K562 (cell line): ENCODE data around the gene MEX3D. TPM values are rescaled to one million over a fixed set of nuclear protein-coding genes. Genes with fewer than 3 reads are reported as not detected.

Experiments
- ATAC-seq: fragments of 200-7000 bp; cut with Tn5 transposase; 3 replicates; pipeline ENCODE4 v1.9.1; 2020; ENCODE audit warnings: moderate library complexity
- BruUV-seq: library from RNA; stranded (reverse); fragments of 400-500 nt; replicated peaks from 2 replicates; lab custom pipeline; 2021; lab: Mats Ljungman, UMichigan
- CTCF ChIA-PET: fragments of 300-600 bp; formaldehyde crosslinking; extraction: SDS; loops from one replicate; lab custom pipeline; 2021; ENCODE audit warnings: low intra/inter-chr PET ratio; lab: Yijun Ruan, JAX
- POLR2A ChIA-PET: fragments of 300-600, 350-650 bp; sonication (Branson Sonifier 250); formaldehyde crosslinking; extraction: SDS; loops from one replicate; lab custom pipeline; 2021; ENCODE audit warnings: antibody characterized with exemption, inconsistent platforms; lab: Yijun Ruan, JAX
- DNase-seq, 4 experiments: peaks; one replicate each; pipeline versions ENCODE4 v3.0.0 to v3.0.0-alpha.2; 2011 to 2018; ENCODE audit warnings: low spot score in 3 of 4, mixed read lengths in 3 of 4; ENCODE audit errors: extremely low read depth in 1 of 4
- FAIRE-seq: peaks from 2 replicates; lab custom pipeline; 2011; peaks lifted over from hg19 to GRCh38; lab: Jason Lieb, UNC
- H2AFZ ChIP-seq: 2 replicates; pipeline ENCODE4 v1.6.0; 2011; ENCODE audit warnings: low read depth, low read length, control low read depth, inconsistent platforms
- H3K27ac ChIP-seq: fragments of 200-600 bp; 3 replicates; pipeline ENCODE4 v1.8.0; 2011; ENCODE audit warnings: low read depth, mild to moderate bottlenecking, control low read depth, inconsistent platforms, low read length, moderate library complexity, mixed read lengths; ENCODE audit errors: extremely low read depth
- H3K27me3 ChIP-seq, 2 experiments: fragments of 300-600 bp in 1 of 2; 2 replicates in 1 of 2; 3 replicates in 1 of 2; pipeline versions ENCODE4 v1.6.0 to v1.8.0; 2011; ENCODE audit warnings: inconsistent platforms in 2 of 2, low read length in 2 of 2, mild to moderate bottlenecking in 1 of 2, mixed read lengths in 1 of 2, moderate library complexity in 1 of 2; ENCODE audit not compliant: control insufficient read depth in 2 of 2, insufficient read depth in 2 of 2
- H3K36me3 ChIP-seq: fragments of 300-600 bp; 3 replicates; pipeline ENCODE4 v1.8.0; 2011; ENCODE audit warnings: mild to moderate bottlenecking, low read length, inconsistent platforms; ENCODE audit not compliant: control insufficient read depth, insufficient read depth
- H3K4me1 ChIP-seq, 2 experiments: fragments of 200-600 bp in 1 of 2; replicated peaks in 1 of 2; 2 replicates in 1 of 2; 3 replicates in 1 of 2; pipeline versions ENCODE4 v1.5.1 to v1.8.0; 2011; ENCODE audit warnings: inconsistent platforms in 2 of 2, low read length in 2 of 2, mild to moderate bottlenecking in 1 of 2, mixed read lengths in 1 of 2, moderate library complexity in 1 of 2; ENCODE audit not compliant: control insufficient read depth in 2 of 2, insufficient read depth in 2 of 2
- H3K4me2 ChIP-seq: 2 replicates; pipeline ENCODE4 v1.6.1; 2011; ENCODE audit warnings: low read length, control low read depth, inconsistent platforms, mixed read lengths; ENCODE audit not compliant: insufficient read depth
- H3K4me3 ChIP-seq: fragments of 200-600 bp; sonication (generic), shearing (Covaris generic); 2 replicates; pipeline ENCODE4 v1.5.1; 2016; ENCODE audit warnings: control low read depth, inconsistent platforms
- H3K79me2 ChIP-seq: fragments of 200-600 bp; 3 replicates; pipeline ENCODE4 v1.8.0; 2011; ENCODE audit warnings: low read length, inconsistent platforms; ENCODE audit not compliant: control insufficient read depth, insufficient read depth
- H3K9ac ChIP-seq, 2 experiments: 2 replicates each; pipeline versions ENCODE4 v1.6.0 to v1.6.1; 2011; ENCODE audit warnings: low read depth in 2 of 2, low read length in 2 of 2, control low read depth in 1 of 2, inconsistent platforms in 1 of 2, mild to moderate bottlenecking in 1 of 2, mixed read lengths in 1 of 2; ENCODE audit not compliant: insufficient read depth in 1 of 2
- H3K9me1 ChIP-seq: one replicate; pipeline ENCODE4 v1.6.0; 2011; ENCODE audit warnings: inconsistent platforms, mild to moderate bottlenecking, low read length, moderate library complexity; ENCODE audit not compliant: control insufficient read depth, insufficient read depth
- H3K9me3 ChIP-seq: replicated peaks from 2 replicates; pipeline ENCODE4 v1.5.1; 2011; ENCODE audit warnings: low read depth, low read length, inconsistent platforms; ENCODE audit not compliant: control insufficient read depth, insufficient read depth
- H4K20me1 ChIP-seq: replicated peaks from 2 replicates; pipeline ENCODE4 v1.6.1; 2011; ENCODE audit warnings: low read length, inconsistent platforms, mixed read lengths; ENCODE audit not compliant: control insufficient read depth, insufficient read depth
- MAX ChIP-seq: sonication (generic); formaldehyde crosslinking; IDR thresholded peaks from 2 replicates; pipeline ENCODE4 v1.9.0; 2022; ENCODE audit warnings: mild to moderate bottlenecking, missing genetic modification reagents
- MCM5 ChIP-seq: fragments of 450-650 bp; IDR thresholded peaks from 2 replicates; pipeline ENCODE4 v1.6.1; 2016; ENCODE audit warnings: low read depth
- NR2C1 ChIP-seq, 2 experiments: fragments of 450-650 bp; IDR thresholded peaks; 2 replicates each; pipeline ENCODE4 v1.6.1; 2017; ENCODE audit warnings: mild to moderate bottlenecking in 2 of 2, antibody characterized with exemption in 1 of 2, inconsistent platforms in 1 of 2, missing compliant biosample characterization in 1 of 2, missing genetic modification characterization in 1 of 2
- PCBP1 ChIP-seq: fragments of 200-400 bp; formaldehyde crosslinking; IDR thresholded peaks from 2 replicates; pipeline ENCODE4 v1.6.1; 2018; ENCODE audit warnings: mild to moderate bottlenecking, low read depth, low read length; ENCODE audit not compliant: poor library complexity, severe bottlenecking
- POLR2G ChIP-seq: fragments of 200-400 bp; formaldehyde crosslinking; IDR thresholded peaks from 2 replicates; pipeline ENCODE4 v1.6.1; 2017; ENCODE audit warnings: low read depth, mild to moderate bottlenecking, antibody characterized with exemption, low read length, moderate library complexity
- RBFOX2 ChIP-seq: fragments of 200-400 bp; formaldehyde crosslinking; IDR thresholded peaks from 2 replicates; pipeline ENCODE4 v1.6.1; 2017; ENCODE audit warnings: low read depth, mild to moderate bottlenecking, low read length, moderate library complexity
- ZBTB7A ChIP-seq: IDR thresholded peaks from 2 replicates; pipeline ENCODE4 v1.6.1; 2011; ENCODE audit warnings: low read depth, mild to moderate bottlenecking, low read length, moderate library complexity, borderline replicate concordance; ENCODE audit not compliant: control insufficient read depth
- ZNF3 ChIP-seq: fragments of 250-450 bp; sonication (Bioruptor Pico); IDR thresholded peaks from 2 replicates; pipeline ENCODE4 v1.5.0; 2021; ENCODE audit warnings: mild to moderate bottlenecking, moderate library complexity
- ZNF324 ChIP-seq: fragments of 250-450 bp; sonication (Bioruptor Pico); IDR thresholded peaks from 2 replicates; pipeline ENCODE4 v1.4.0; 2020; ENCODE audit warnings: mild to moderate bottlenecking
- WGBS: fragments of 100-300 bp; shearing (Covaris generic); methylation state at CpG from one replicate; pipeline ENCODE4 v1.1.6; 2016; ENCODE audit warnings: low coverage, mixed read lengths; ENCODE audit not compliant: insufficient coverage; ENCODE audit errors: missing lambda C conversion rate; 5-methylcytosine and 5-hydroxymethylcytosine counted together
- in situ Hi-C: fragments of 300-500 bp; cut with MboI; formaldehyde crosslinking; loops from 4 replicates; pipeline ENCODE4 v1.15.0; 2018; ENCODE audit warnings: inconsistent platforms, mixed read lengths
- intact Hi-C: fragments of 100-400 bp; cut with micrococcal nuclease; formaldehyde crosslinking; loops from 2 replicates; pipeline ENCODE4 v1.14.2; 2022
- polyA plus RNA-seq, 8 experiments: library from polyadenylated mRNA; depleted of rRNA in 4 of 8; stranded (reverse) in 5 of 8; unstranded in 3 of 8; fragments of >200 nt; fragmentation: Nextera tagmentation in 2 of 8; fragmentation: Illumina TruSeq in 1 of 8; extraction: Ambion mirVana in 2 of 8; extraction: Trizol in 1 of 8; gene quantifications; 2 replicates each; pipeline versions ENCODE4 v1.2.1 to v1.2.3, GENCODE V29; 2011 to 2014; ENCODE audit warnings: inconsistent platforms in 1 of 8, missing spikeins in 1 of 8
- total RNA-seq, 7 experiments: library from RNA; depleted of rRNA in 6 of 7; stranded (reverse); fragments of >200 nt in 6 of 7; fragmentation: Illumina TruSeq in 2 of 7; extraction: Trizol in 2 of 7; gene quantifications; 2 replicates each; pipeline versions ENCODE4 v1.2.1 to v1.2.3, GENCODE V29; 2011 to 2021; ENCODE audit warnings: low replicate concordance in 1 of 7

MEX3D gene
- total and polyA plus RNA-seq, 9 of the 15 experiments (the other 6 are each of a cell fraction or from before 2014, with no cell fraction given), result 1.7 to 39.3 (median 5.7) TPM

GRCh38 chr19:1505991-1506881, 61.9 kb downstream of the MEX3D start:
- no TSS peak for BruUV-seq
- no peak for DNase-seq

More at GRCh38 chr19:1505991-1506881, 61.9 kb downstream of the MEX3D start:
- POLR2A ChIA-PET, result interaction anchor here (0.7 to 0.9 kb wide), 2 partner anchors 13 to 237 kb away, joined by 3 to 4 read pairs; partner anchors contain the start of gene CIRBP
- TF ChIP-seq PCBP1 (peak; percentile 29), ZBTB7A (peak; percentile 11; the same call in 1 of the 2 replicates), NR2C1 (IDR thresholded peaks at IDR 0.05) (peak; percentile 76), NR2C1 (tag; IDR thresholded peaks at IDR 0.05) (peak; percentile 65), MAX (CRISPR knock-in tag) (0 out of 2 replicates have a peak, but pooled peaks have one; percentile 10), RBFOX2 (peak; percentile 28; the same call in 1 of the 2 replicates), POLR2G (peak; percentile 57), ZNF3 (CRISPR knock-in tag) (no peak), MCM5 (no peak), ZNF324 (CRISPR knock-in tag) (no peak)
- TF ChIP-seq, all 486 proteins: peak for 6
- Histone ChIP-seq H3K4me2 (no peak overlapping the region), H3K36me3 (peaks cover 14% of the 10 kb centered on the region; the same call in 2 of the 3 replicates), H3K79me2 (no peaks in the 10 kb centered on the region), H3K27ac (no peak overlapping the region), H4K20me1 (no peaks in the 10 kb centered on the region), H3K9me3 (no peaks in the 10 kb centered on the region), H3K4me1 (peaks cover 12 to 59% of the 10 kb centered on the region in 2 experiments; a peak in 4 of 5 replicates), H3K9ac (peak overlapping the region in 1 of 2 experiments; percentile 86; a peak in 2 of 4 replicates), H2AFZ (no peak overlapping the region), H3K4me3 (no peak overlapping the region), H3K27me3 (no peaks in the 10 kb centered on the region), H3K9me1 (no peaks in the 10 kb centered on the region)
- in situ Hi-C loops (loop anchor here (5.0 kb wide), 1 partner anchor 49 kb away; no protein-coding TSS in a partner anchor), intact Hi-C loops (no loop called here)
- FAIRE-seq, result no peak
- WGBS, result 93% methylated on average over 32 of the region's 45 CpGs
- CTCF ChIA-PET, result no interaction called here
- no peak for ATAC-seq
